ENCODE measurements around the gene NEK11. TPM values are rescaled to one million over a fixed set of nuclear protein-coding genes. Genes with fewer than 3 reads are reported as not detected.

Gene NEK11
- total and polyA plus RNA-seq, 9 of the 15 experiments (the other 6 are each of a cell fraction or from before 2014, with no cell fraction given) = 0.28 to 1.5 (median 0.87) TPM

DNA sequence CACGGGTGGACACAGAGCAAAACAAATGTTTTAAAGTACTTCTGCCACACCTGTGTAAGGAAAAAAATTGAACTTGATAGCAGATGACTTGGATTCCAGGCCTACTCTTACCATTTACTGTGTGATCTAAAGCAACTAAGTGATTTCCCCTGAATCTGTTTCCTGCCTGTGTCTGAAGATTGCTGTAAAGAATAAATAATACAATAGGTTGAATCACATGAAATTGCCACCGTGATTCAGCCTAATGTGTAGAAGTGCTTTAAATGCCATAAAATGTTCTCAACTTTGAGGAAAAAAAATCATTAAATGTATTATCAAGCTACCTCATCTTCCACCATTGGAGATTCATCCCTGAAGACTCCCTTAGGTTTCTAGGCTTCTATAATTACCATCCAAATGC lies 327.3 kb downstream of the NEK11 start:
- H3K27me3 ChIP-seq (ENCODE audit: control insufficient read depth in 2 of 2, insufficient read depth in 2 of 2, low read length in 2 of 2) = no peaks in the 10 kb centered on the region
- no peaks in the 10 kb centered on the region for H3K79me2 ChIP-seq (ENCODE audit: control insufficient read depth, insufficient read depth, low read length)
- TF ChIP-seq ZNF174 (CRISPR knock-in tag; IDR thresholded peaks at IDR 0.05) (no peak), BHLHE40 (IDR thresholded peaks at IDR 0.05; ENCODE audit: low read length) (no peak), NFE2L1 (tag; IDR thresholded peaks at IDR 0.05; ENCODE audit: borderline replicate concordance, low read depth) (no peak), ZKSCAN8 (CRISPR knock-in tag; IDR thresholded peaks at IDR 0.05) (no peak), POLR3G (IDR thresholded peaks at IDR 0.05; ENCODE audit: extremely low read depth, insufficient read length, insufficient replicate concordance) (no peak), ZBTB1 (CRISPR knock-in tag; IDR thresholded peaks at IDR 0.05; ENCODE audit: borderline replicate concordance, low read depth) (no peak), TRIM28 (IDR thresholded peaks at IDR 0.05) (no peak), HOXB6 (CRISPR knock-in tag; IDR thresholded peaks at IDR 0.05; ENCODE audit: borderline replicate concordance) (no peak), HNRNPLL (IDR thresholded peaks at IDR 0.05; ENCODE audit: low read depth, low read length, poor library complexity, severe bottlenecking) (no peak), TAL1 (IDR thresholded peaks at IDR 0.05) (no peak), PPARD (CRISPR knock-in tag; IDR thresholded peaks at IDR 0.05) (no peak)
- TF ChIP-seq, protein P1, sequence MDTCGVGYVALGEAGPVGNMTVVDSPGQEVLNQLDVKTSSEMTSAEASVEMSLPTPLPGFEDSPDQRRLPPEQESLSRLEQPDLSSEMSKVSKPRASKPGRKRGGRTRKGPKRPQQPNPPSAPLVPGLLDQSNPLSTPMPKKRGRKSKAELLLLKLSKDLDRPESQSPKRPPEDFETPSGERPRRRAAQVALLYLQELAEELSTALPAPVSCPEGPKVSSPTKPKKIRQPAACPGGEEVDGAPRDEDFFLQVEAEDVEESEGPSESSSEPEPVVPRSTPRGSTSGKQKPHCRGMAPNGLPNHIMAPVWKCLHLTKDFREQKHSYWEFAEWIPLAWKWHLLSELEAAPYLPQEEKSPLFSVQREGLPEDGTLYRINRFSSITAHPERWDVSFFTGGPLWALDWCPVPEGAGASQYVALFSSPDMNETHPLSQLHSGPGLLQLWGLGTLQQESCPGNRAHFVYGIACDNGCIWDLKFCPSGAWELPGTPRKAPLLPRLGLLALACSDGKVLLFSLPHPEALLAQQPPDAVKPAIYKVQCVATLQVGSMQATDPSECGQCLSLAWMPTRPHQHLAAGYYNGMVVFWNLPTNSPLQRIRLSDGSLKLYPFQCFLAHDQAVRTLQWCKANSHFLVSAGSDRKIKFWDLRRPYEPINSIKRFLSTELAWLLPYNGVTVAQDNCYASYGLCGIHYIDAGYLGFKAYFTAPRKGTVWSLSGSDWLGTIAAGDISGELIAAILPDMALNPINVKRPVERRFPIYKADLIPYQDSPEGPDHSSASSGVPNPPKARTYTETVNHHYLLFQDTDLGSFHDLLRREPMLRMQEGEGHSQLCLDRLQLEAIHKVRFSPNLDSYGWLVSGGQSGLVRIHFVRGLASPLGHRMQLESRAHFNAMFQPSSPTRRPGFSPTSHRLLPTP (IDR thresholded peaks at IDR 0.05; ENCODE audit: borderline replicate concordance, extremely low read depth, insufficient read length) = no peak
- TF ChIP-seq, protein P2, sequence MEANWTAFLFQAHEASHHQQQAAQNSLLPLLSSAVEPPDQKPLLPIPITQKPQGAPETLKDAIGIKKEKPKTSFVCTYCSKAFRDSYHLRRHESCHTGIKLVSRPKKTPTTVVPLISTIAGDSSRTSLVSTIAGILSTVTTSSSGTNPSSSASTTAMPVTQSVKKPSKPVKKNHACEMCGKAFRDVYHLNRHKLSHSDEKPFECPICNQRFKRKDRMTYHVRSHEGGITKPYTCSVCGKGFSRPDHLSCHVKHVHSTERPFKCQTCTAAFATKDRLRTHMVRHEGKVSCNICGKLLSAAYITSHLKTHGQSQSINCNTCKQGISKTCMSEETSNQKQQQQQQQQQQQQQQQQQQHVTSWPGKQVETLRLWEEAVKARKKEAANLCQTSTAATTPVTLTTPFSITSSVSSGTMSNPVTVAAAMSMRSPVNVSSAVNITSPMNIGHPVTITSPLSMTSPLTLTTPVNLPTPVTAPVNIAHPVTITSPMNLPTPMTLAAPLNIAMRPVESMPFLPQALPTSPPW (CRISPR knock-in tag; IDR thresholded peaks at IDR 0.05) = no peak
- H4K20me1 ChIP-seq (replicated peaks; ENCODE audit: control insufficient read depth, insufficient read depth, low read length) = no peaks in the 10 kb centered on the region
- POLR2A ChIA-PET = no interaction called here
- no peak overlapping the region for H2AFZ ChIP-seq (ENCODE audit: low read depth, low read length)
- H3K9me3 ChIP-seq (replicated peaks; ENCODE audit: control insufficient read depth, insufficient read depth, low read depth, low read length) = no peaks in the 10 kb centered on the region
- FAIRE-seq = no peak
- no TSS peak for BruUV-seq (replicated peaks)
- no peak overlapping the region for H3K9ac ChIP-seq (ENCODE audit: insufficient read depth in 1 of 2, low read depth in 2 of 2, low read length in 2 of 2)
- no peaks in the 10 kb centered on the region for H3K9me1 ChIP-seq (ENCODE audit: control insufficient read depth, insufficient read depth, low read length)
- H3K4me1 ChIP-seq (replicated peaks in 1 of 2; ENCODE audit: control insufficient read depth in 2 of 2, insufficient read depth in 2 of 2, low read length in 2 of 2) = no peaks in the 10 kb centered on the region
- intact Hi-C loops (cut with micrococcal nuclease) = no loop called here
- no peak overlapping the region for H3K27ac ChIP-seq (ENCODE audit: extremely low read depth, low read depth, low read length)
- H3K4me3 ChIP-seq = no peak overlapping the region
- no peak overlapping the region for H3K4me2 ChIP-seq (ENCODE audit: insufficient read depth, low read length)
- CTCF ChIA-PET (ENCODE audit: low intra/inter-chr PET ratio) = no interaction called here
- 19% methylated on average over 2 of the region's 2 CpGs for WGBS (ENCODE audit: insufficient coverage, low coverage, missing lambda C conversion rate)
- in situ Hi-C loops (cut with MboI) = no loop called here
- no peaks in the 10 kb centered on the region for H3K36me3 ChIP-seq (ENCODE audit: control insufficient read depth, insufficient read depth, low read length)
- no peak for ATAC-seq
- DNase-seq (ENCODE audit: extremely low read depth in 1 of 4, low spot score in 3 of 4) = no peak
